NB4 (cell line): ENCODE data around the gene KCNT2.

Source experiments
- DNase-seq: peaks from one replicate; pipeline ENCODE4 v3.0.0; 2010; ENCODE audit warnings: low read depth
- H3K4me3 ChIP-seq: one replicate; pipeline ENCODE4 v1.5.1; 2011; ENCODE audit warnings: mild to moderate bottlenecking, low read depth, low read length, moderate library complexity
- CTCF ChIP-seq: IDR thresholded peaks from one replicate; pipeline ENCODE4 v1.5.1; 2012; ENCODE audit warnings: low read depth, low read length
- MAX ChIP-seq: IDR thresholded peaks from 2 replicates; pipeline ENCODE4 v1.6.1; 2011; ENCODE audit warnings: low read depth, low read length
- MYC ChIP-seq: IDR thresholded peaks from 2 replicates; pipeline ENCODE4 v1.6.1; 2011; ENCODE audit warnings: low read depth, low read length
- POLR2A ChIP-seq: IDR thresholded peaks from 2 replicates; pipeline ENCODE4 v1.6.1; 2011; ENCODE audit warnings: mild to moderate bottlenecking; ENCODE audit not compliant: insufficient read length; ENCODE audit errors: extremely low read depth

Gene KCNT2

DNA sequence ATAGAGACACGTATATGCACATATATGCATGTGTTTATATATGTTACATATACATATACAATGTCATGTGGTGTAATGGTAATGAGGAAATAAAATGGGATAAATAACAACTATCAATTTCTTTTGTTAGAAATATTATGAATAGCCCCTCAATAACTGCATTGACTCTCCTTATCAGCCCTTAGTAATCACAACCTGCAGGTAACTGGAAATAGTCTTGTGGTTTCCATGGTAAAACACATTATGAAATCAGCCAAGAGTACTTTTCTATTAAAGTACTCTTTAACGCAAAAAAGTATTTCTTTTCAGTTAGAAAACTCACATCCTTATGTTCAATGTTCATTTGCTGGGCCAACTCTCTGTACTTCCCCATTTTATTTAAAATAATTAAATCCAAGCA is 105.8 kb downstream of the KCNT2 start:
- H3K4me3 ChIP-seq: no peak overlapping the region
- DNase-seq: no peak
- TF ChIP-seq POLR2A (no peak), MYC (no peak), MAX (no peak), CTCF (no peak)

- H3K4me3 ChIP-seq: no peak overlapping the region
- TF ChIP-seq MYC (no peak), CTCF (no peak), POLR2A (no peak), MAX (no peak)
- no peak for DNase-seq
These were observed 106.3 kb downstream of the KCNT2 start for GRCh38 chr1:196501760-196502428.

DNA sequence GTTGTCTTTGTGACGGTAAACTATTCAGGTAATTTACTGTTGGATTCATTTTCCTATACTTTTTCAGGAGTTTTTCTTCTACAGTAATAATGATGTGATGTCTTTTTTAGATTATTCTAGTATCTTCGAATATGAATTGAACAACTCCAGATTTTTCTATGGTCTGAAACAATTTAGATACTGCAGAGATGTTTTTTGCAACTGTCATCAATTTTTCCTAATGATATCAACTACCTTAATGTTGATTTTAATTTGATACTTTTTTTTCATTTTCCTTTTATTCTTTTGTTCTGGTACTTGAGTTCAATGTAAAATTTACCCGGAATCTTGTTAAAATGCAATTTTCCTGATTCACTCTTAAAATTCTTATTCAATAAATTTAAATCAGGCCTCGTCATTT is 110.4 kb downstream of the KCNT2 start:
- no peak for TF ChIP-seq MAX
- TF ChIP-seq MYC: no peak
- TF ChIP-seq POLR2A: no peak
- no peak for TF ChIP-seq CTCF
- no peak for DNase-seq
- no peak overlapping the region for H3K4me3 ChIP-seq

DNA sequence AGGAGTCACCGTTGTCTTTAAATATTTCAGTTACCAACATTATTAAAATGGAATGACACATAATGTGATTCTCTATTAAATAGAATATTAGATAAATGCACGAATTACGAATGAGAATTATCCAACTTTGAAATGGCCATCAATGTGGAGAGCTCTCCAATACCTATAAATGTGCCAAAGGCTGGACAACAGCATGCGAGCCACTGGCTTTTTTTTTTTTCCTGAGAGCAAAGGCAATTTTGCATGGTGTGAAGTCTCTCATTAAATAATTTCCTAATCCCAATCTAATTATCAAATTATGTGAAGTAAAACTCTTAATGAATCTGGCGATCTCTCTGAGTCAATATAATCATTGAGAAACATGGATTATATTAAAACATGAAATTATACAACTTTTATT is 113.5 kb downstream of the KCNT2 start:
- TF ChIP-seq MYC (no peak), CTCF (no peak), POLR2A (no peak), MAX (no peak)
- H3K4me3 ChIP-seq: no peak overlapping the region
- no peak for DNase-seq

GRCh38 chr1:196493881-196494280 is 114.4 kb downstream of the KCNT2 start:
- no peak for DNase-seq
- no peak overlapping the region for H3K4me3 ChIP-seq
- TF ChIP-seq MAX: no peak
- TF ChIP-seq MYC: no peak
- TF ChIP-seq POLR2A: no peak
- no peak for TF ChIP-seq CTCF
